GM23338 (cell line): ENCODE measurements around the gene ABCA1. TPM values are rescaled to one million over a fixed set of nuclear protein-coding genes. Genes with fewer than 3 reads are reported as not detected.

ENCODE experiments used
- ATAC-seq: fragments of 200-7000 bp; cut with Tn5 transposase; 3 replicates; pipeline ENCODE4 v1.9.1; 2020
- DNase-seq: peaks from one replicate; pipeline ENCODE4 v3.0.0-alpha.2; 2015; ENCODE audit warnings: low spot score
- H2AFZ ChIP-seq: fragments of 200-600 bp; sonication (generic); 2 replicates; pipeline ENCODE4 v1.8.0; 2016; ENCODE audit warnings: antibody characterized with exemption, mild to moderate bottlenecking, moderate library complexity
- H3F3A ChIP-seq: fragments of 200-600 bp; sonication (generic); replicated peaks from 2 replicates; pipeline ENCODE4 v1.8.0; 2017; ENCODE audit warnings: antibody characterized with exemption, mixed run types, low read depth
- H3K27ac ChIP-seq: fragments of 200-600 bp; sonication (generic); 2 replicates; pipeline ENCODE4 v1.6.1; 2016; ENCODE audit warnings: low read depth
- H3K27me3 ChIP-seq: fragments of 200-600 bp; sonication (generic); 2 replicates; pipeline ENCODE4 v1.8.0; 2016; ENCODE audit warnings: mild to moderate bottlenecking, mixed run types, moderate library complexity; ENCODE audit not compliant: insufficient read depth
- H3K36me3 ChIP-seq: fragments of 200-600 bp; sonication (generic); 2 replicates; pipeline ENCODE4 v1.8.0; 2016; ENCODE audit warnings: mild to moderate bottlenecking; ENCODE audit not compliant: insufficient read depth
- H3K4me1 ChIP-seq: fragments of 200-600 bp; sonication (generic); 2 replicates; pipeline ENCODE4 v1.8.0; 2016; ENCODE audit warnings: mild to moderate bottlenecking, moderate library complexity; ENCODE audit not compliant: insufficient read depth
- H3K4me2 ChIP-seq: fragments of 200-600 bp; sonication (generic); 2 replicates; pipeline ENCODE4 v1.7.1; 2017; ENCODE audit warnings: mixed run types
- H3K4me3 ChIP-seq: fragments of 200-600 bp; sonication (generic); 2 replicates; pipeline ENCODE4 v1.6.1; 2016; ENCODE audit warnings: mixed run types
- H3K79me2 ChIP-seq: fragments of 200-600 bp; sonication (generic); replicated peaks from 2 replicates; pipeline ENCODE4 v1.8.0; 2017; ENCODE audit warnings: mild to moderate bottlenecking; ENCODE audit not compliant: insufficient read depth
- H3K9me2 ChIP-seq: fragments of 200-600 bp; sonication (generic); 2 replicates; pipeline ENCODE4 v1.8.0; 2017; ENCODE audit not compliant: insufficient read depth
- H4K20me1 ChIP-seq: fragments of 200-600 bp; sonication (generic); replicated peaks from 2 replicates; pipeline ENCODE4 v1.8.0; 2017; ENCODE audit warnings: mild to moderate bottlenecking; ENCODE audit not compliant: insufficient read depth
- H3K27ac Mint-ChIP-seq: 2 replicates; pipeline ENCODE4 v1.8.0; 2020; ENCODE audit warnings: inconsistent platforms, mild to moderate bottlenecking, moderate library complexity, mixed read lengths
- H3K27me3 Mint-ChIP-seq: 3 replicates; pipeline ENCODE4 v1.8.0; 2022; ENCODE audit warnings: low read depth, mild to moderate bottlenecking, moderate library complexity, mixed read lengths, inconsistent platforms; ENCODE audit not compliant: insufficient read depth, poor library complexity
- H3K36me3 Mint-ChIP-seq: 3 replicates; pipeline ENCODE4 v1.8.0; 2021; ENCODE audit warnings: low read depth, mild to moderate bottlenecking, inconsistent platforms, moderate library complexity, mixed read lengths
- H3K4me1 Mint-ChIP-seq: 3 replicates; pipeline ENCODE4 v1.8.0; 2020; ENCODE audit warnings: mild to moderate bottlenecking, inconsistent platforms, mixed read lengths
- H3K4me3 Mint-ChIP-seq: 3 replicates; pipeline ENCODE4 v1.8.0; 2021; ENCODE audit warnings: moderate library complexity, mild to moderate bottlenecking, inconsistent platforms, mixed read lengths
- H3K9me3 Mint-ChIP-seq: 3 replicates; pipeline ENCODE4 v1.8.0; 2020; ENCODE audit warnings: moderate library complexity, mild to moderate bottlenecking, inconsistent platforms, mixed read lengths
- CREB1 ChIP-seq: fragments of 250-450 bp; sonication (Bioruptor Pico); IDR thresholded peaks from 2 replicates; pipeline ENCODE4 v1.5.0; 2020; ENCODE audit warnings: low read depth, mild to moderate bottlenecking, moderate library complexity
- CTCF ChIP-seq, 2 experiments: fragments of 200-600 bp in 1 of 2; sonication (generic) in 1 of 2; conservative IDR thresholded peaks; 2 replicates each; pipeline versions ENCODE4 v1.5.1 to v1.6.1; 2016 to 2017; ENCODE audit warnings: antibody characterized with exemption in 2 of 2, low read depth in 2 of 2, mild to moderate bottlenecking in 2 of 2, moderate library complexity in 1 of 2
- EZH2 ChIP-seq: fragments of 200-600 bp; sonication (generic); IDR thresholded peaks from one replicate; pipeline ENCODE4 v1.8.0; 2017; ENCODE audit warnings: antibody characterized with exemption, mild to moderate bottlenecking, low read depth; ENCODE audit not compliant: unreplicated experiment
- EZH2phosphoT487 ChIP-seq: fragments of 200-600 bp; sonication (generic); IDR thresholded peaks from one replicate; pipeline ENCODE4 v1.8.1; 2018; ENCODE audit warnings: antibody characterized with exemption; ENCODE audit not compliant: unreplicated experiment
- JUNB ChIP-seq: IDR thresholded peaks from one replicate; pipeline ENCODE4 v1.6.1; 2016; ENCODE audit warnings: antibody characterized with exemption; ENCODE audit not compliant: unreplicated experiment
- NANOG ChIP-seq: IDR thresholded peaks from 2 replicates; pipeline ENCODE4 v1.6.1; 2016; ENCODE audit warnings: antibody characterized with exemption, borderline replicate concordance
- REST ChIP-seq: IDR thresholded peaks from one replicate; pipeline ENCODE4 v1.6.1; 2018; ENCODE audit warnings: antibody characterized with exemption; ENCODE audit not compliant: unreplicated experiment
- STAT1 ChIP-seq: IDR thresholded peaks from one replicate; pipeline ENCODE4 v1.6.1; 2016; ENCODE audit warnings: antibody characterized with exemption; ENCODE audit not compliant: unreplicated experiment
- ZNF114 ChIP-seq: fragments of 250-450 bp; sonication (Bioruptor Pico); IDR thresholded peaks from 2 replicates; pipeline ENCODE4 v1.5.0; 2020; ENCODE audit warnings: mild to moderate bottlenecking, moderate library complexity
- ZNF462 ChIP-seq: fragments of 250-450 bp; sonication (Bioruptor Pico); IDR thresholded peaks from 2 replicates; pipeline ENCODE4 v1.5.0; 2020; ENCODE audit warnings: mild to moderate bottlenecking, moderate library complexity
- polyA plus RNA-seq: library from polyadenylated mRNA; unstranded; fragments of >200 nt; fragmentation: Nextera tagmentation; extraction: Ambion mirVana; gene quantifications from 2 replicates; pipeline ENCODE4 v1.2.1, GENCODE V29; 2016
- total RNA-seq: library from RNA; depleted of rRNA; stranded (reverse); fragments of >200 nt; shearing (Covaris generic); gene quantifications from 2 replicates; pipeline ENCODE4 v1.2.3, GENCODE V29; 2014
- TF ChIP-seq, protein P1 (sequence below): IDR thresholded peaks from 2 replicates; pipeline ENCODE4 v1.6.1; 2016; ENCODE audit warnings: antibody characterized with exemption

The ABCA1 gene
- total and polyA plus RNA-seq, 2 experiments from 2014 or later: 1.4 to 2.8 TPM

- DNase-seq (no peak), ATAC-seq (no peak)
- peaks cover 10% of the 10 kb centered on the region for H3K27me3 Mint-ChIP-seq
- peaks cover 7% of the 10 kb centered on the region; the same call in 1 of the 2 replicates for H3F3A ChIP-seq
- H3K4me3 Mint-ChIP-seq: no peak overlapping the region; the same call in 2 of the 3 replicates
- no peaks in the 10 kb centered on the region for H3K79me2 ChIP-seq
- H3K4me2 ChIP-seq: no peak overlapping the region
- H3K4me1 Mint-ChIP-seq: peaks cover 66% of the 10 kb centered on the region
- H3K4me3 ChIP-seq: no peak overlapping the region
- no peaks in the 10 kb centered on the region for H3K27me3 ChIP-seq
- no peaks in the 10 kb centered on the region for H3K36me3 ChIP-seq
- no peaks in the 10 kb centered on the region for H3K9me3 Mint-ChIP-seq
- H4K20me1 ChIP-seq: no peaks in the 10 kb centered on the region
- no peak overlapping the region for H2AFZ ChIP-seq
- no peaks in the 10 kb centered on the region for H3K9me2 ChIP-seq
- H3K4me1 ChIP-seq: peaks cover 49% of the 10 kb centered on the region
- peaks cover 64% of the 10 kb centered on the region for H3K36me3 Mint-ChIP-seq
- H3K27ac Mint-ChIP-seq: no peak overlapping the region
- no peak for TF ChIP-seq EZH2phosphoT487
- no peak for TF ChIP-seq ZNF114
- TF ChIP-seq REST: no peak
- no peak for TF ChIP-seq EZH2
- no peak for TF ChIP-seq NANOG
- no peak for TF ChIP-seq STAT1
- TF ChIP-seq, protein P1, sequence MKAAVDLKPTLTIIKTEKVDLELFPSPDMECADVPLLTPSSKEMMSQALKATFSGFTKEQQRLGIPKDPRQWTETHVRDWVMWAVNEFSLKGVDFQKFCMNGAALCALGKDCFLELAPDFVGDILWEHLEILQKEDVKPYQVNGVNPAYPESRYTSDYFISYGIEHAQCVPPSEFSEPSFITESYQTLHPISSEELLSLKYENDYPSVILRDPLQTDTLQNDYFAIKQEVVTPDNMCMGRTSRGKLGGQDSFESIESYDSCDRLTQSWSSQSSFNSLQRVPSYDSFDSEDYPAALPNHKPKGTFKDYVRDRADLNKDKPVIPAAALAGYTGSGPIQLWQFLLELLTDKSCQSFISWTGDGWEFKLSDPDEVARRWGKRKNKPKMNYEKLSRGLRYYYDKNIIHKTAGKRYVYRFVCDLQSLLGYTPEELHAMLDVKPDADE: no peak
- TF ChIP-seq JUNB: no peak
- TF ChIP-seq ZNF462: no peak
- no peak for TF ChIP-seq CTCF (conservative IDR thresholded peaks at IDR 0.05; ENCODE audit: low read depth in 2 of 2)
- no peak for TF ChIP-seq CREB1 (CRISPR knock-in tag)
- H3K27ac ChIP-seq: no peak overlapping the region
Observed at GRCh38 chr9:104882566-104882965, 45.4 kb downstream of the ABCA1 start.
